DMS79 (cell line): ENCODE results near the gene SCN2A.
A peak's percentile ranks its signal among the peaks of the same experiment; 100 is the strongest.

Experiments used
- DNase-seq: peaks from one replicate; lab custom pipeline; 2025; lab: John Stamatoyannopoulos, UW

Gene SCN2A

DNA sequence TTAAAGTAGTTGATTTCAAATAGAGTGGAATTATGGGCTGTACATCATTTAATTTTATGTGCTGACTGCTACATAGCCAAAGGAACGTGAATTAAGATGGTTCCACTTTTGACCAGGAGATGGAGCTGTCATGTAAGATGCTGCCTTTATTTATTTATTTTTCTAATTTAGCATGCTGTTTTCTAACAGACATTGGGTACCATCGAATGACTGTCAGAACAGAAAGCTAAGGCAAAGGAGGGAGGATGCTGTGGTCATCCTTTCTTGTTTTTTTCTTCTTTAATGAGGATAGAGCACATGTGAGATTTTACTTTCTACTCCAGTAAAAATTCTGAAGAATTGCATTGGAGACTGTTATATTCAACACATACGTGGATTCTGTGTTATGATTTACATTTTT, at the start of gene SCN2A:
Gene SCN2A, plus strand, starts transcription at position 185 of the 400 bp plus-strand sequence. CDS start 56,410 bp downstream, outside the sequence.
- DNase-seq = peak; percentile 12

DNA sequence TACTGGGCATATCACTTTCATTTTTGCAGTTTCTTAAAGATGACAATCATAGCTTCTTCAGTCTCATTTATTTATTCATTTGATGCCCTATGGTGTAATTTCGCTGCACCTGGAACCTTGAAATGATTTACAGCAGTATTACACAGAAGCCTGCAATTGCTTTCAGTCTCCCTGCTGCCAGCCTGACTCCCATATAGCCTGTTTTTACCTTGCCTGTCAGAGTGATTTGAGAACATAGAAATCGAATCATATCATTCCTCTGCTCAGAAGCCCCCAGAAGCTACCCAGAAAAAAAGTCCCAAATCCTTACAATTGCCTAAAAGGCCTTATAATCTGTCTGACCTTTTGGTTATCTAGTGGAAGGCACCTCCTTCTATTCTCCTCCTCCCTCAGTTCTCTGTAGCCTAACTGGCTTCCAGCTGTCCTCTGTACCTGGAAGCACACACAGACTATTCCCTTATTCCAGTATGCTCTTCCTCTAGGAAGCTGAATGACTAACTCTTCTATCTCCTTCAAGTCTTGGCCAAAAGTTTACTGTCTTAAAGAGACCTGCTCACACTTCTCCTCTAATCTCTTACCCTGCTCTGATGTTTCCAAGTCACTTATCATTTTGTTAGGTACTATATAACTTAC, 48.0 kb upstream of the SCN2A start:
- no peak for DNase-seq

DNA sequence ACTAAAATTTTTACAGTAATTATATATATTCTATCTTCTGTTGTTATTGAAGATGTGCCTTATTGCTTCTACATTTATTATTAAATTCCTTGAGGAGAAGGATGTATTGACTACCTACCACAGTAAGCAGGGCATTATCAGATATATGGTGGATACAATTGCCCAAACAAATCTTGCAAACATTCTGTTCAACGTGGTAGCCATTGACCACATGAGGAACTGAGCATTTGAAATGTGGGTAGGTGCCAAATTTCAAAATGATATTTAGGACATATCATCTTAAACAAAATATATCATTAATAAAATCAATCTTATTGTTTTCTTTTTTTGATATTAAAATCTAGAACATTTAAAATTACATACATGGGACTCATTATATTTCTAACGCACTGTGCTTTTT, 46.5 kb upstream of the SCN2A start:
- no peak for DNase-seq

DNA sequence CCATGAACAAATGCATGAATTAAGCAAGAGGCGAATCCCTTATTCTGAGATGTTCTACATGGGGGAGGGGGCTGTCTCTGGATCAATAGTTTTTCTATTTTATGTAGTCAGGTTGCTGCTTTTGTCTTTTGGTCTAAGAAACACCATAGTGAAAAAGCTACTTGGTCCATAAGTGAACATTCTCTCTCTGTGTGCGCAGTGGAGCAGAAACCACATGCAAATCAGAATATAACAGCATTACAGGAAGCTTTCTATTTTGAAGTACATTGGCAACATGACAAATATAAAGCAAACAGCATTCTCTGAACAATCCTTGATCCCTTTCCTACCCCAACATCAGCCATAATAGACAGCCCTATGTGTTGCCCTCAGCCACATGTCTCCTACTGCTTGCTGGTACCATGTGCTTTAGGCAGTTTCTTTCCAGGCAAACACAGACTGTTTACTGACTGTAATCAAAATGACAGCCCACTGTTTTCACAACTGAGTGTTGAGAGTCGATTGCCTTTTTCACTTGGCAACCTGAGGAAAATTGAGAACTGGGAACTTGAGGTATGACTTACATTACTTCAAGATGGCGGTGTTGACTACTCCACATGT, 45.9 kb upstream of the SCN2A start:
- no peak for DNase-seq

DNA sequence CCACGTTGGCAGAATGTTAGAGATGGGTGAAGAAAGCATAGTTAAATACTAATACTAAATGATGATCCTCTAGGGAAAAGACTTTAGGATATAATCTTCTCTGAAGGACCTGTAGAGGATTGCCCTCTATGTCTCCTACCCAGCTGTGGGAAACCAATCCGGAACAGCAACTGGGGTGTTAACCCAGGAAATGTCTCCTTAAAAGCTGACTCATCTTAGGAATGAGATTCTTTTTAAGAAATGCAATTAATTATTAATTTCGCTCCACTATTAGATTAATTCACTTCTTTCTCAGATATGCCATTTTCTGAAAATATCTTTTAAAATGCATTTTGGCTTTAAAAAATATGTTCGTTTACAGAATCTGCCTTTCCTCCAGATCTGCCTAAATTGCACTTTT, 42.8 kb upstream of the SCN2A start:
- DNase-seq = no peak

DNA sequence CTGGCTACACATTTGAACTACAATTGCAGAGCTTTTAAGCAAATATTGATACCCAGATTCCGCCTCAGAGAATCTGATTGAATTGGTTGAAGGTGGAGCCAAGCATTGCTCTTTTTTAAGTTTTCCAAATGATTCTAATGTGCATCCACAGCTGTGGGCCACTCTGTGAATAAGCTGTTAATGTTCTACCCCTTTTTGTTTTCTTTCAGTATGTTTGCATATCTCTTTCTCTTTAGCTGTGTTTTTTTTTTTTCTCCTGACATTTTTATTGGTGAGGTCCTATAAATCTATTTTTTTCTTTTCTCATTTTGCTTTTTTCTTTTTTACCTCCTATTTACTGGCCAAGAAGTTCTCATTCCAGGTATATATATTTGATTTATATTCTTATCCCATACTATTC, 41.9 kb upstream of the SCN2A start:
- no peak for DNase-seq

DNA sequence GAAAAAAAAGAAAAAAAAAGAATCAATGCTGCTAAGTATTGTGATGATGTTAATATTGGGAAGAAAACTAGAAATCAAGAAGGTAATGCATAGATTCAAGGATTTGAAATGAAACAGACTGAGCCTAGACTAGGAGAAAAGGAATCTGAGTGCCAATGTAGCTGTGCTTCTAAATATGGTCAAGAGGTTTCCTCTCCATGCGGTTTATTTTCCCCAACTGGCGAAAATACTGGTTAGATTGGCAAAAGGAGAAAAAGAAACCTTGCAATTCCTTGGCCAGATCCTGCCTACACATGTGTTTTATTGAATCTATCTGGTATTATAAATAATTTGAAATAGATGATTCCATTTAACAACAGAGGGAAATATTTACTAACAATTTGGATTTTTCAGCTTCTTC, 41.0 kb upstream of the SCN2A start:
- no peak for DNase-seq

DNA sequence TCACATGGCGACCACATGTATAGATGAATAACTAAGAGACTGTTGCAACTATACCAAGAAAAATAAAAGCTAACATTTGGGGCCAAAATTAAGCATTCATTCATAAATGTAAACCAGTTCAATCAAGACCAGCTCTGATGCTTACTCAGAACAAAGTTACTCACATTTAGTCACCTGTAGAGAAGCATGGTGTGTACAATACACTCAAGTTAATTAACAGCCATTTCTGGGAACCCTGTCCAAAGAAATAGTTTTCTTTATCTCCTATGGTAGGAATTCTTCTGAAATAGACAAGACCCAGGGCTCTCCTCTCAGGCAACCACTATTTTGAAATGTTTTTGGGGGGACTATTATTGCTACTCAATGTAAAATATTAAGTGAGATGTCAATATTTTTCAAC, 37.0 kb upstream of the SCN2A start:
- no peak for DNase-seq

DNA sequence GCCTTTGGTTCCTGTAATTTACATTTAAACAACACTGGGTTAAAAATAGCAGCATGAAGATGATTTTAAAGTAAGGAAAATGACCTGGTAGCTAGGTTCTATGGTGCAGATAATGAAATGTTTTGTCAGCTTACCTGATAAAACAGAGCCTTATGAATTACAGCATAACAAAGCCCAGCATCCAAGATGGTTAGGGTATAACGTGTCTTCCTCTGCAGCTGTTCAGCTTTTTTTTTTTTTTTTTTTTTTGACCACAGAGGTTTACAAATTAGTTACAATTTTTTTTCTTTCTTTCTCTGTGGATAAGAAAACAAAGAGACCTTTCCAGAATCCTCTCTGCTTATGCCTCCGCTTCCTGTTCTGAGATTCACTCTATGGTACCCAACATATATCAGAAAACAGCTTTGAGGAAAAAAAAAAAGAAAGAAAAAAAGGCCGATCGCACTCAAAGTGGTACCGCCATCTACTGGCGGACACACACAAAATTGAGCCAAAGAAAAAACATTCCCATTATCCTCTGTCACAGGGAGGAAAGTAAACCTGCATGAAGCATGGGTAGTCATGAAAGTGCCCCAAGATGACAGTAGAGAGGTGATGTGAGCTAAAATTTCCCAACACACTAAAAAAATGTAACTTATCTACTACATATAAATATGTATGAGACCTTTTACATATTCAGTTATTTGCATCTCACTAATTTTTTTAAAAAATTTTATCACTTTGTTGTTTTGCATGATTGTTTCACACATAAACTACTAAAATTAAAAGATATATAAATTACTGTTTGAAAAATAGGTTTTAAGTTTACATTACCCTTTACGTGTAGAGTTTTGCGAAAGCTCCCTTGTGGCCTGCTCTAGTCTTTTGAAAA, 35.3 kb upstream of the SCN2A start, which contains the start of gene SCN3A:
Gene SCN3A, minus strand, starts transcription at position 362 of the 871 bp plus-strand sequence. CDS start 27,656 bp downstream, outside the sequence.
- no peak for DNase-seq

DNA sequence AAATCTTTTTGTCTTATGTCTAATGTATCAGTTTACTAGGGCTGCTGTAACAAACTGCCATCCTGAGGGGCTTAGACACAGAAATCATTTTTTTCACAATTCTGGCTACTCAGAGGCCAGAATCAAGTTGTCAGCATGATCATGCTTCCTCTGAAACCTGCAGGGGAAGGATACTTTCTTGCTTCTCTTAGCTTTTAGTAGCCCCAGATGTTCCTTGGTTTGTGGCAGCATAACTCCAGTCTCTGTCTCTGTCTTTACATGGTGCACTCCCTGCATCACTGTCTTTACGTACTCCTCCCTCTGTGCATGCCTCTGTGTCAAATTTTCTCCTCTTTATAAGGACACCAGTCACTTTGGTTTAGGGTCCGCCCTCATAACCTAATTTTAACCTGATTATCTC, 33.3 kb upstream of the SCN2A start:
- DNase-seq = no peak

DNA sequence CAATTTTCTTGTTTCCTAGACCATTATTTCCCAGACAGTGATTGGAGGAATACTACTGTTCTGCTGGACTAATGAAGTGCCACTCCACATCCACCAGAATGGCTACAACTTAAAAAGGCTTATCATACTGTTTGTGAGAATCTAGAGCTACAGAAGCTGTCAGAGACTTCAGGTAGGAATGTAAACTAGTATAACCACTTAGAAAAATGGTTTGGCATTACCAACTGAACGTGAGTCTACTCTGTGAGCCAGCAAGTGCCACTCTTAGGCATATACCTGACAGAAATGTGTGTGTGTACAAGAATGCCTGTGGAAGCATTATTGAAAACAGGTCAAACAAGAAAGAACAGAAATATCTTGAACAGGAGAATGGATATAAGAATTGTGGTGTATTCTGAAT, 31.1 kb upstream of the SCN2A start:
- no peak for DNase-seq

DNA sequence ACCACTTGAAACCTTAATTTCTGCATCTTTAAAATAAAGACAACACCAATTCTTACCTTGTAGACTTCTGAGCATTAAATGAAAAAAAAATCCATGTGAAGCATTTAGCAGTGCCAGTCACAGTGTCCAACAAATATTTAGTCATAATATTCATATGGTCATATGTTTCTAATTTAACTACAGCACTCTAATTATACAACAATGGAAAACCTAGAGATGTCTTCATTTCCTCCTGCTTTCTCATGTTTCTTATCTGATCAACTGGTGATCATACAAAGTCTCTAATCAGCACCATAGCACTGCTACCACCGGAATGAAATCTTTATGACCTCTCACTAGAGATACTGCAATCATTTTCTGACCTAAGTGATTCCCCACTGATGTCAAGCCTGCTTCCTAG, 25.1 kb upstream of the SCN2A start:
- DNase-seq = no peak

DNA sequence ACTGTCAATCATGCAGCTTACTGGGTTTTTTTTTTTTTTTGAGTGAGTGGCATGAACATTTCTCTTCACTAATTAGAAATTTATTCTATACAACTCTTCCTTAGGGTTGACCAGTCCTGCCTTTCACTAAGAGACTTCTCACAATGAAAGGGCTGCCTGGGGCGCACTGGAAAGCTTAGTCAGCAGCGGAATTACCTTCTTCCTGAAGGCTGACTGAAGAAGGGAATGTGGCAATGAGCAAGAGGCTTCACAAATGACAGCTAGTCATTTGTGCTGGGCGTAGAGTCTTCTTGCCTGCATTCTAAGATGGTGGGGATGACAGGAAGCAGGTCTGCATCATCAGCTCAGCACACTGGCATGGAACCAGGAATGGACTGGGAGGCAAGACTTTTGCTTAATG, 19.7 kb upstream of the SCN2A start:
- DNase-seq = no peak

DNA sequence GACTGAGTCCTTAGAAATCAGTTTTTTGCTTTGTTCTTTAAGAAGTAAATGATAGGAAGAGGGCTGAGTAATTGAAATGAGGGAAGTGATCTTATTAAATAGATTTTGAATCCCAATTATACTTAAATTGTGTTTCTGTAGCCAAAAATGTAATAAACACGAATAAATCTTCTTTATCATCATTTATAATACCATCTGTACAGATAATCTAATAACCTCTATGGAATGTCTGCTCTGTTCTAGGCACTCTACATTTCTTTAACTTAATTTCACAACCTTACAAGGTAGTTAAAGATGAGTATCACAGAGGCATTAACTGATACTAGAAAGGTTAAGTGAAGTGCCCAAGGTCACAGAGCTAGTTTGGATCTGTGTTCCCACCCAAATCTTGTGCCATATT, 14.3 kb upstream of the SCN2A start:
- DNase-seq = no peak

DNA sequence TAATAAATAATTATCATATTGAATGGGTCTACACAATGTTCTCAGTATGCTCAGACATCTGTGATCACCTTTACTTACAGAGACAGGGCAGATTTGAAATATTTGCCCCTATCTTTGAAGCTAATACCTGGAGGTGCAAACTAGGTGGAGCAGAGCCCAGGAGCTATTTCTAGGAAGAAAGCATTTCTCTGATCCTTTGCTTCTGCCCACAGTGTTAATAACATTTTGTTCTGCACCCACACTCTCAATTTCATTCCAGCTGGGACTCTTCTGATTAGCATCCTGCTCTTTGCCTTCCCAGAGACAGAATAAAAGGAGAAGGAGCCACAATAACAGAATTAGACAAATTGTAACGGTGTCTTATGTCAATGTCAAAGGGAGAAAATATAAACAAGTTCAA, 11.6 kb upstream of the SCN2A start:
- DNase-seq = no peak

DNA sequence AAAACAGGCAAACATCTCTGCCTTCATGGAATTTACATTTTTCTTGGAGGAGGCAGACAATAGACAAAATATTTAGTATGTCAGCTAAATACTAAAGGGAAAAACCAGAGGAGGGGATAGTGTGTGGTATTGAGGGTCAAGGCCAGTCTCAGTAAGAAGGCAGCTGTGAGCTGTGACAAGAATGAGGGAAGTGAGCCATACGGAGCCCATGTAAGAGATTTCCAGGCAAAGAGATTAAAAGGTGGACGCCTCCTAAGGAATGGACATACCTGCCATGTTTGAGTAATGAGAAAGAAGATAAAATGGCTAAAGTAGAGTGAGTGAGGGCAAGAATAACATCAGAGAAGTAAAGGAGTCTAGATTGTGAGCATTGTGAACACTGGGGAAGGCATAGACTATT, 2.2 kb upstream of the SCN2A start:
- DNase-seq = no peak

DNA sequence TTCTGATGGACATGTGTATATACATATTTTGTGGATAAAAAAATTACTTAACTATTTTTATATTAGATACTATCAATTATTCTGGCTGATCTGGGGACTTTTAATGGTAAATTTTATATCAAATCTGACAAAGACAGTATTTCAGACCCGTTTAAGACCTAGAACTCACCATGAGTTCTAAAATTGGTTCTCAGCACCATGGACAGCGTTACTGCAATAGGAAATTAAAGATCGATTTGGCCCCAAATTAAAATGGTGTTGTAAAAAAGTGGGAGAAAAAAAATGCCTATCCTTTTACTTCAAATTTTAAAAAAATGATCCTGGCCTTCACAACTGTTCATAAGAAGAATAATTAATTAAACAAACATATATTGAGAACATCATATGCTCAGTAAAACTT, 919 bp upstream of the SCN2A start:
- no peak for DNase-seq

DNA sequence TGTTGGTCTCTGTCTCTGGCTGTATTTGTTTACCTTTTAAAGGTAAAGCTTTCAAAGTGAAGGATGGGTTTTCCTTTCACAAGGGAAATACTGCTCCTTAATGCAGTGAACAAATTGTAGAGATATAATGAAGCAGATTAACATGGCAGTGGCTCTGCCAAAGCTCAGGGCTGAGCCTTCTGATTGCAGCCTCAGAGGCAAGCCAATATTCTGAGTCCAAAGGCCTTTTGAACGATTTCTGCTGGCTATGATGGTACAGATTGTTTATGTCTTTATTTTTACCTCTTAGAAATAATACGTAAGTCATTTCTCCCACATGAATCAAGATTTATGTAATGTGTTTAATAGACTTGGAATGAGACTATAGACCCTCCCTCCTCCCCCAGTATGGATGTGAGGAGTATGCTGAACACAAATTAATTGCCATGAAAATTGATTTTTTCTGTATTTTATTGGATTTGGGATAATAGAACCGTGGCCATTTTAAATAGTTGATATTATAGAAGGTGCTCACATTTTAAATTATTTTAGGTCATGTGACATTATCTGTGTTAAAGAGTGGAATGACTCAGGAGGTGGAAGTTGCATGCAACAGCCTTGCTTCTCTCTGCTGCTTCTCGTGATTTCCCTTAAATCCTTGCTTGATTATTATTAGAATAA, 772 bp downstream of the SCN2A start:
- no peak for DNase-seq

DNA sequence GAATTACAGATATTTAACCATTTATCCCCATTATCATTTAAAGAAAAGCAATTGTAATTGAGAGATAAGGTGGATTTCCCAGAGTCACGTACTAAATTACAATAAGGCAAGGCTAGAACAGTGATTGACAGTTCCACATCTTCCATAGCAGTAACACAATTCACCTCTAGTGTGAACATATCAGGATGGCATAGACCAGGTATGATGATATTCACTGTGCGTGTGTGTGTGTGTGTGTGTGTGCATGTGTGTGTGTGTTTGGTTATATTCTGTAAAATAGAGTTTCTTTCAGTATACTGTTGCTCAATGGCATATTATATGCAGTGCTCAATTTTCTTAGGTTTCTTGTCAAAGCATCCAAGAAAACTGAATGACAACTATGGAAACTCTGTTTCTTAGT, 1.7 kb downstream of the SCN2A start:
- DNase-seq = no peak

DNA sequence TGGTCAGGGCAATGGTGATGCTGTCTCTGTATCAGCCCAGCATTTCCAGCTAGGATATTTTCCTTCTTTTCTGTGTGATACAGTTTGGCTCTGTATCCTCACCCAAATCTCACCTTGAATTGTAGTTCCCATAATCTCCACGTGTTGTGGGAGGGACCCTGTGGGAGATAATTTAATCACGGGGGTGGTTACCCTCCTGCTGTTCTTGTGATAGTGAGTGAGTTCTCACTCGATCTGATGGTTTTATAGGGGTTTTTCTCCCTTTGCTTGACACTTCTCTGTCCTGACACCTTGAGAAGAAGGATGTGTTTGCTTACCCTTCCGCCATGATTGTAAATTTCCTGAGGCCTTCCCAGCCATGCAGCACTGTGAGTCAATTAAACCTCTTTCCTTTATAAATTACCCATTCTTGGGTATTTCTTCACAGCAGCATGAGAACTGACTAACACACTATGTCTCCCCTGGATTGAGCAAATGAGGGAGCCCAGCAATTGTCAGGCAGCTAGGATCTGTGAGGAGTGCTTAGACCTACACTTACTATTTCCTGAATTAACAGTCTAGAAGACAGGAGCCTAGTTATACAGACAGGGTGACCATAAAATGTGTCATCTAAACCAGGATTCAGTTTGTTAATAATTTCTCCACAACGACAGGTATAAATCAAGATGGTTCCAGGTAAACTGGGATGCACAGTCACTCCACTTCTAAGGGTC, 6.0 kb downstream of the SCN2A start:
- DNase-seq = no peak

DNA sequence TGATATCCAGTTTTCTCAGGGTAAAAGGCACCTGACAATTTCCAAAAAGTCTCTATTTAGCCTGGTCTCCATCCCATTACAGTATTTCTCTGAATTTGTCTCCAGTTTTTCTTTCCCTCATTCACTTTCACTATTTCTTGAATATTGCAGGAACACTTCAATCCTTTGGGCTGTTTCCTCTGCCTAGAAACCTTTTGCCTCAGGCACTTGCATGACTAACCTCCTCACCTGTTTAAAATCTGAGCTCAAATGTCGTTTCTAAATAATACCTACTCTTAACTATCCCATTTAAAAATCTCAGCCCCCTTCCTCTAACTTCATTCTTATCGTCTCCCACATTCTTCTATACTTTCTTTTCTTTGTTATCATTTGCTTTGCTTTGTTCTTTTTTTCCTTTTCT, 9.0 kb downstream of the SCN2A start:
- no peak for DNase-seq

DNA sequence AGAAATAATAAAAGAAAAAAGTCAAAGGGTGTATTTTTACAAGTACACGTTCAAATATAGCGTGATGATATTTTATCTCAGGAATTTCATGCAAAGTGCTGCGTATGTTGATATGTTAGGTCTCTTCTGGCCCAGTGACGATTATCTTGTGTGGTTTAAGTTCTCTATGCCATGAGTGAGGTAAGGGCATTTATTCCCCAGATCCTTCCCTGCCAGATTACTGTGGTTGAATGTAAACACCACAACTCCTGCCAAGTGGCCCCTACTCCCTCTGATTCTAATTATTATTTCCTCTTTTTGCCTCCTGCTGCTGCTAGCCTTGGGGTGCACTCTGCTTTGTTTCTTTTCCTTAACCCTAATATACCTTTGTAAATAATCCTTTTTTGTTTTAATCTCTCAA, 12.2 kb downstream of the SCN2A start:
- DNase-seq = no peak
